Tibial nerve (tissue), 3 donors: ENCODE results near the gene FANCI.

ENCODE experiments used
- CTCF ChIP-seq, 5 experiments: fragments of 200-600 bp in 3 of 5; fragments of 450-650 bp in 2 of 5; sonication (generic) in 3 of 5; IDR thresholded peaks; one replicate each; pipeline ENCODE4 v1.5.1; 2016 to 2019; ENCODE audit warnings: antibody characterized with exemption in 5 of 5, mild to moderate bottlenecking in 3 of 5, moderate library complexity in 2 of 5
- POLR2A ChIP-seq, 2 donors: fragments of 450-650 bp; IDR thresholded peaks; one replicate each; pipeline ENCODE4 v1.6.1; 2017; ENCODE audit warnings: antibody characterized with exemption in 2 of 2, mild to moderate bottlenecking in 2 of 2, moderate library complexity in 2 of 2

- TF ChIP-seq CTCF (IDR thresholded peaks at IDR 0.05), result no peak
- no peak for TF ChIP-seq POLR2A (IDR thresholded peaks at IDR 0.05)
Observed at GRCh38 chr15:89333959-89334509, 90.3 kb downstream of the FANCI start.
